IMR-90 (cell line): ENCODE measurements around the gene RFX4. TPM values are rescaled to one million over a fixed set of nuclear protein-coding genes. Genes with fewer than 3 reads are reported as not detected.

Experiments used
- ATAC-seq: fragments of 200-7000 bp; cut with Tn5 transposase; 2 replicates; pipeline ENCODE4 v1.9.1; 2020; ENCODE audit warnings: low read depth, mild to moderate bottlenecking, moderate library complexity
- BruUV-seq: library from RNA; stranded (reverse); fragments of 400-500 nt; replicated peaks from 2 replicates; lab custom pipeline; 2021; lab: Mats Ljungman, UMichigan
- CTCF ChIA-PET: fragments of 300-600 bp; formaldehyde crosslinking; extraction: SDS; loops from one replicate; lab custom pipeline; 2021; ENCODE audit warnings: antibody characterized with exemption; lab: Yijun Ruan, JAX
- POLR2A ChIA-PET: fragments of 300-600 bp; sonication (Branson Sonifier 250); formaldehyde crosslinking; loops from one replicate; lab custom pipeline; 2022; ENCODE audit warnings: antibody characterized with exemption; ENCODE audit not compliant: unreplicated experiment; lab: Charles Lee
- DNase-seq: peaks from one replicate; pipeline ENCODE4 v3.0.0; 2013
- H2AFZ ChIP-seq: replicated peaks from 2 replicates; pipeline ENCODE3; 2013; ENCODE audit warnings: low read length, mild to moderate bottlenecking; ENCODE audit not compliant: poor library complexity
- H2AK5ac ChIP-seq: 2 replicates; pipeline ENCODE4 v1.6.1; 2013; ENCODE audit warnings: low read depth, low read length, inconsistent platforms
- H2AK9ac ChIP-seq: replicated peaks from 2 replicates; pipeline ENCODE3; 2013; ENCODE audit warnings: mild to moderate bottlenecking, low read depth, low read length, moderate library complexity; ENCODE audit not compliant: poor library complexity
- H2BK120ac ChIP-seq: 2 replicates; pipeline ENCODE4 v1.6.1; 2013; ENCODE audit warnings: low read depth, low read length, inconsistent platforms
- H2BK15ac ChIP-seq: 3 replicates; pipeline ENCODE4 v1.6.1; 2013; ENCODE audit warnings: low read depth, low read length, inconsistent platforms
- H2BK20ac ChIP-seq: 2 replicates; pipeline ENCODE4 v1.6.1; 2013; ENCODE audit warnings: low read depth, mild to moderate bottlenecking, inconsistent platforms, low read length, moderate library complexity
- H2BK5ac ChIP-seq: 2 replicates; pipeline ENCODE4 v1.6.1; 2013; ENCODE audit warnings: mild to moderate bottlenecking, low read depth, low read length, inconsistent platforms; ENCODE audit not compliant: poor library complexity, severe bottlenecking
- H3K14ac ChIP-seq: replicated peaks from 2 replicates; pipeline ENCODE4 v1.6.1; 2013; ENCODE audit warnings: low read depth, low read length, inconsistent platforms
- H3K18ac ChIP-seq: 2 replicates; pipeline ENCODE4 v1.6.1; 2013; ENCODE audit warnings: low read depth, low read length, control low read depth
- H3K23ac ChIP-seq: 2 replicates; pipeline ENCODE4 v1.6.1; 2013; ENCODE audit warnings: low read depth, low read length, inconsistent platforms
- H3K27ac ChIP-seq: 2 replicates; pipeline ENCODE4 v1.5.1; 2013; ENCODE audit warnings: mild to moderate bottlenecking, control low read depth, low read length; ENCODE audit not compliant: insufficient read depth
- H3K27me3 ChIP-seq: 2 replicates; pipeline ENCODE4 v1.6.1; 2013; ENCODE audit warnings: low read length; ENCODE audit not compliant: control insufficient read depth, insufficient read depth
- H3K36me3 ChIP-seq: 2 replicates; pipeline ENCODE4 v1.6.1; 2013; ENCODE audit warnings: low read length, mixed read lengths; ENCODE audit not compliant: control insufficient read depth, insufficient read depth
- H3K4ac ChIP-seq: 2 replicates; pipeline ENCODE4 v1.6.1; 2013; ENCODE audit warnings: low read depth, low read length, inconsistent platforms
- H3K4me1 ChIP-seq: 2 replicates; pipeline ENCODE4 v1.6.1; 2013; ENCODE audit warnings: low read length, mixed read lengths; ENCODE audit not compliant: control insufficient read depth, insufficient read depth
- H3K4me2 ChIP-seq: 2 replicates; pipeline ENCODE4 v1.6.1; 2013; ENCODE audit warnings: low read depth, mild to moderate bottlenecking, control low read depth, low read length, moderate library complexity
- H3K4me3 ChIP-seq: 2 replicates; pipeline ENCODE4 v1.5.1; 2013; ENCODE audit warnings: low read depth, mild to moderate bottlenecking, control low read depth, low read length, moderate library complexity; ENCODE audit not compliant: insufficient read depth
- H3K56ac ChIP-seq: 2 replicates; pipeline ENCODE4 v1.6.1; 2013; ENCODE audit warnings: low read length, inconsistent platforms; ENCODE audit not compliant: insufficient read depth; ENCODE audit errors: extremely low read depth
- H3K79me1 ChIP-seq, 2 experiments: 2 replicates each; pipeline ENCODE4 v1.6.1; 2013; ENCODE audit warnings: low read length in 2 of 2, inconsistent platforms in 1 of 2, low read depth in 1 of 2
- H3K9ac ChIP-seq: 2 replicates; pipeline ENCODE4 v1.6.1; 2013; ENCODE audit warnings: low read depth, low read length, control low read depth
- H3K9me1 ChIP-seq: 2 replicates; pipeline ENCODE4 v1.6.1; 2013; ENCODE audit warnings: low read length, inconsistent platforms; ENCODE audit not compliant: insufficient read depth
- H3K9me3 ChIP-seq: 2 replicates; pipeline ENCODE4 v1.6.1; 2013; ENCODE audit warnings: low read length; ENCODE audit not compliant: control insufficient read depth, insufficient read depth
- H4K20me1 ChIP-seq: 2 replicates; pipeline ENCODE4 v1.6.1; 2013; ENCODE audit warnings: low read length, inconsistent platforms; ENCODE audit not compliant: insufficient read depth
- H4K5ac ChIP-seq: 2 replicates; pipeline ENCODE4 v1.6.1; 2013; ENCODE audit warnings: mild to moderate bottlenecking, low read depth, low read length, control low read depth
- H4K8ac ChIP-seq, 2 experiments: 2 replicates each; pipeline ENCODE4 v1.6.1; 2013; ENCODE audit warnings: low read depth in 2 of 2, low read length in 2 of 2, control low read depth in 1 of 2, inconsistent platforms in 1 of 2
- H4K91ac ChIP-seq: 2 replicates; pipeline ENCODE4 v1.6.1; 2013; ENCODE audit warnings: low read depth, low read length, inconsistent platforms; ENCODE audit not compliant: insufficient read depth
- SMC3 ChIP-seq: fragments of 150-350 bp; IDR thresholded peaks from 2 replicates; pipeline ENCODE4 v1.6.1; 2016; ENCODE audit warnings: low read depth, mild to moderate bottlenecking, antibody characterized with exemption, low read length, moderate library complexity
- WGBS, 2 experiments: methylation state at CpG; one replicate each; pipeline versions ENCODE4 v1.1.5 to v1.1.7; 2013; ENCODE audit warnings: missing lambda C conversion rate in 2 of 2; ENCODE audit not compliant: insufficient read length in 1 of 2; ENCODE audit errors: extremely low coverage in 2 of 2; 5-methylcytosine and 5-hydroxymethylcytosine counted together
- dilution Hi-C: fragments of 300-500 bp; cut with HindIII; formaldehyde crosslinking; loops from one replicate; pipeline ENCODE4 v1.14.3; 2018; ENCODE audit warnings: low sequenced_read_pairs; ENCODE audit not compliant: unreplicated experiment
- in situ Hi-C: fragments of 300-500 bp; cut with MboI; formaldehyde crosslinking; loops from 3 replicates; pipeline ENCODE4 v1.14.3; 2019; ENCODE audit warnings: low sequenced_read_pairs, inconsistent platforms, mixed read lengths
- intact Hi-C: fragments of 100-400 bp; cut with micrococcal nuclease; formaldehyde crosslinking; loops from 2 replicates; pipeline ENCODE4 v1.10.0; 2022
- polyA plus RNA-seq, 3 experiments: library from polyadenylated mRNA; depleted of rRNA; stranded (reverse); fragments of >200 nt; gene quantifications; 2 replicates each; pipeline ENCODE4 v1.2.3, GENCODE V29; 2012; ENCODE audit warnings: low replicate concordance in 1 of 3
- total RNA-seq: library from RNA; depleted of rRNA; stranded (reverse); fragments of >200 nt; gene quantifications from 2 replicates; pipeline ENCODE4 v1.2.3, GENCODE V29; 2012

The RFX4 gene
- total and polyA plus RNA-seq, 2 of the 4 experiments (the other 2 are of a cell fraction) = not detected

- no peaks in the 10 kb centered on the region for H3K9me1 ChIP-seq
- 0 out of 2 replicates have a peak, but pooled peaks cover 2% of the 10 kb centered on the region for H3K27me3 ChIP-seq
- dilution Hi-C loops = no loop called here
- WGBS, 2 experiments = 93% methylated on average over 3 of the region's 7 CpGs; no CpG with 5 or more reads in 1 of the 2 experiments
- DNase-seq = no peak
- no peak overlapping the region for H4K5ac ChIP-seq
- POLR2A ChIA-PET = no interaction called here
- no peak overlapping the region for H2BK5ac ChIP-seq
- no peak overlapping the region for H4K8ac ChIP-seq
- no peak overlapping the region for H2AFZ ChIP-seq
- H3K9ac ChIP-seq = no peak overlapping the region
- H3K79me1 ChIP-seq = no peaks in the 10 kb centered on the region
- H3K4me3 ChIP-seq = no peak overlapping the region
- no peaks in the 10 kb centered on the region for H3K36me3 ChIP-seq
- no peak overlapping the region for H2AK5ac ChIP-seq
- H3K4me2 ChIP-seq = no peak overlapping the region
- H3K27ac ChIP-seq = no peak overlapping the region
- intact Hi-C loops = no loop called here
- H3K4ac ChIP-seq = no peak overlapping the region
- H3K4me1 ChIP-seq = no peaks in the 10 kb centered on the region
- H3K56ac ChIP-seq = no peak overlapping the region
- ATAC-seq = no peak
- H2AK9ac ChIP-seq = no peak overlapping the region
- no peak overlapping the region for H2BK120ac ChIP-seq
- CTCF ChIA-PET = no interaction called here
- no peak overlapping the region for H3K23ac ChIP-seq
- no peak overlapping the region for H3K18ac ChIP-seq
- no peak overlapping the region for H2BK15ac ChIP-seq
- no peak for TF ChIP-seq SMC3
- BruUV-seq = no TSS peak
- no peak overlapping the region for H3K14ac ChIP-seq
- no peak overlapping the region for H4K91ac ChIP-seq
- no peaks in the 10 kb centered on the region for H3K9me3 ChIP-seq
- in situ Hi-C loops = no loop called here
- H2BK20ac ChIP-seq = no peak overlapping the region
- H4K20me1 ChIP-seq = no peaks in the 10 kb centered on the region
These were observed 50.1 kb downstream of the RFX4 start for GRCh38 chr12:106632797-106633450.
